Skeletal muscle satellite cell (primary cell): ENCODE results near the gene TMEM218.
"Not testable (repeated sequence)": the region's sequence is repeated elsewhere in the genome, so short reads cannot be mapped to it uniquely, and the experiment has no call there.

Experiments used
- H3K27me3 ChIP-seq: 2 replicates; pipeline ENCODE4 v1.7.0; 2013; ENCODE audit warnings: low read length; ENCODE audit not compliant: control insufficient read depth, insufficient read depth
- H3K36me3 ChIP-seq: 2 replicates; pipeline ENCODE4 v1.7.0; 2013; ENCODE audit warnings: mild to moderate bottlenecking, control low read depth, low read length; ENCODE audit not compliant: insufficient read depth
- H3K4me1 ChIP-seq: 2 replicates; pipeline ENCODE4 v1.7.0; 2013; ENCODE audit warnings: low read length; ENCODE audit not compliant: control insufficient read depth, insufficient read depth
- H3K4me2 ChIP-seq: 2 replicates; pipeline ENCODE4 v1.7.0; 2013; ENCODE audit warnings: mild to moderate bottlenecking, low read length
- H3K4me3 ChIP-seq: 2 replicates; pipeline ENCODE4 v1.7.0; 2013; ENCODE audit warnings: low read length
- H3K9ac ChIP-seq: 2 replicates; pipeline ENCODE4 v1.7.0; 2013; ENCODE audit warnings: mild to moderate bottlenecking, low read depth, low read length, moderate library complexity
- H3K9me3 ChIP-seq: replicated peaks from 2 replicates; pipeline ENCODE4 v1.7.0; 2013; ENCODE audit warnings: mild to moderate bottlenecking, control low read depth, low read length

TMEM218 gene

GRCh38 chr11:125061281-125061680 is 50.1 kb downstream of the TMEM218 start:
- peaks cover 6% of the 10 kb centered on the region for H3K4me1 ChIP-seq
- no peaks in the 10 kb centered on the region for H3K36me3 ChIP-seq
- H3K9me3 ChIP-seq = no peaks in the 10 kb centered on the region
- no peak overlapping the region for H3K4me3 ChIP-seq
- no peaks in the 10 kb centered on the region for H3K27me3 ChIP-seq
- no peak overlapping the region for H3K9ac ChIP-seq
- H3K4me2 ChIP-seq = no peak overlapping the region

- no peak overlapping the region for H3K4me2 ChIP-seq
- H3K9ac ChIP-seq = no peak overlapping the region
- no peaks in the 10 kb centered on the region for H3K4me1 ChIP-seq
- H3K36me3 ChIP-seq = no peaks in the 10 kb centered on the region
- no peaks in the 10 kb centered on the region for H3K27me3 ChIP-seq
- no peaks in the 10 kb centered on the region for H3K9me3 ChIP-seq
- no peak overlapping the region for H3K4me3 ChIP-seq
Measured at GRCh38 chr11:125057693-125058016, 53.8 kb downstream of the TMEM218 start.

- Histone ChIP-seq H3K4me2 (no peak overlapping the region), H3K9me3 (no peaks in the 10 kb centered on the region), H3K4me1 (no peaks in the 10 kb centered on the region), H3K36me3 (no peaks in the 10 kb centered on the region), H3K4me3 (no peak overlapping the region), H3K9ac (no peak overlapping the region), H3K27me3 (no peaks in the 10 kb centered on the region)
Measured at GRCh38 chr11:125056931-125057692, 54.3 kb downstream of the TMEM218 start.

- not testable (repeated sequence) for H3K9ac ChIP-seq, H3K4me2 ChIP-seq, H3K27me3 ChIP-seq, H3K4me1 ChIP-seq, H3K36me3 ChIP-seq, H3K4me3 ChIP-seq, H3K9me3 ChIP-seq
Measured at GRCh38 chr11:125056111-125056510, 55.3 kb downstream of the TMEM218 start.

- Histone ChIP-seq H3K9ac (no peak overlapping the region), H3K9me3 (no peaks in the 10 kb centered on the region), H3K27me3 (no peaks in the 10 kb centered on the region), H3K36me3 (no peaks in the 10 kb centered on the region), H3K4me2 (no peak overlapping the region), H3K4me1 (no peaks in the 10 kb centered on the region), H3K4me3 (no peak overlapping the region)
Measured at GRCh38 chr11:125055107-125055715, 56.2 kb downstream of the TMEM218 start.

GRCh38 chr11:125053167-125053566 is 58.3 kb downstream of the TMEM218 start:
- H3K9me3 ChIP-seq = no peaks in the 10 kb centered on the region
- no peaks in the 10 kb centered on the region for H3K27me3 ChIP-seq
- no peaks in the 10 kb centered on the region for H3K4me1 ChIP-seq
- H3K4me2 ChIP-seq = no peak overlapping the region
- no peak overlapping the region for H3K4me3 ChIP-seq
- no peak overlapping the region for H3K9ac ChIP-seq
- H3K36me3 ChIP-seq = no peaks in the 10 kb centered on the region

- H3K27me3 ChIP-seq = no peaks in the 10 kb centered on the region
- no peak overlapping the region for H3K9ac ChIP-seq
- no peaks in the 10 kb centered on the region for H3K9me3 ChIP-seq
- no peaks in the 10 kb centered on the region for H3K4me1 ChIP-seq
- H3K36me3 ChIP-seq = no peaks in the 10 kb centered on the region
- no peak overlapping the region for H3K4me2 ChIP-seq
- H3K4me3 ChIP-seq = no peak overlapping the region
Measured at GRCh38 chr11:125052047-125052446, 59.4 kb downstream of the TMEM218 start.

- Histone ChIP-seq H3K9ac (no peak overlapping the region), H3K27me3 (no peaks in the 10 kb centered on the region), H3K4me2 (no peak overlapping the region), H3K36me3 (no peaks in the 10 kb centered on the region), H3K4me3 (no peak overlapping the region), H3K9me3 (no peaks in the 10 kb centered on the region), H3K4me1 (no peaks in the 10 kb centered on the region)
Measured at GRCh38 chr11:125049164-125049792, 62.1 kb downstream of the TMEM218 start.
